CD1c-positive myeloid dendritic cell (primary cell): ENCODE data around the gene DAB2.
"Not testable (repeated sequence)": the region's sequence is repeated elsewhere in the genome, so short reads cannot be mapped to it uniquely, and the experiment has no call there.

ENCODE experiments used
- DNase-seq: peaks from one replicate; pipeline ENCODE4 v3.0.0-alpha.2; 2016; ENCODE audit errors: extremely low spot score

DAB2 gene

DNA sequence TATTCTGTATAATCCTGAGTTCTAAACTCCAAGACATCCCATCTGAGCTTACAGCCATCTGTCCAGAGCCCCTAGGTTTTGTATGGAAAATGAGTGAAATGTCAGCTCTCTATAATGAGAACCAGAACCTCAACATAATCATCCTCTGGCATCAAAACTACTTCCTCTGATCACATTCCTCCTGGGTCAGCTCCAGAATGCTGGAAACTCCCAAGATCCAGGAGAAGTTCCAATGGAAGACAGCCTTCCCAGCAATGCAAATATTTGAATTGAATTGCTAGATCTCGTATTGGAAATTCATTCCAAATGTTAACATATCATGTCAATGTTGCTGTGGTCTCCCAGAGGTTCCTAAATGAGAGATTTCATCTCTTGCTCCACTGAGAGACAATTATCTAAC is 84.3 kb downstream of the DAB2 start:
- no peak for DNase-seq

DNA sequence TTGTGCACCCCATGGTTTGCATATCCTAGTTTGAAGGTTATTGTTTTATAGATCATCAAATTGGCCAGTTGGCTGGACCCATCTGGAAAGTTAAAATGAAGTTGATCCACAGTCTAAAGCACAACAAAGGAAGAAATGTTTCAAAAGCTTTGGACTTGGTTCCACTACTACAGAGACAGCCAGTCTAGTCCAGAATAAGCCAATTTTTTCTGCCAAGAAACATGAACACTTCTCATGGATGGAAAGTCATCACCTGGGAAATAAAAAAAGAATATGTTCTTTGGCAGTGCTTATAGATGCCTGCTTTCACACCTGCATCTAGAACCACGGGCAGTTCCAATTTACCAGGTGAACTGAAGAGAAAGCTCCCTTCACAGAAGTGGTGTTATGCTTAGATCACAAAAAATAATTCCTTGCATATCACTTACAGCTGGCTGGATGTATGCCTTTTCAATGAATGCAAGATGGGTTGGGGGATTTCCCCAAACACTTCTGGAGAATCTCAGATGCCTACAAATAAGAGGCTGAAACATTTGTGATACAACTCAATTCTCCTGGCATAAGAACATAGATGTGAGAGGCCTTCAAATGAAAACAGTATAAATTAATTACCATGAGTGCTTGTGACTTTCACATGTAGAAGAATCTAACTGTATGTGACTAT is 87.4 kb downstream of the DAB2 start:
- no peak for DNase-seq

DNA sequence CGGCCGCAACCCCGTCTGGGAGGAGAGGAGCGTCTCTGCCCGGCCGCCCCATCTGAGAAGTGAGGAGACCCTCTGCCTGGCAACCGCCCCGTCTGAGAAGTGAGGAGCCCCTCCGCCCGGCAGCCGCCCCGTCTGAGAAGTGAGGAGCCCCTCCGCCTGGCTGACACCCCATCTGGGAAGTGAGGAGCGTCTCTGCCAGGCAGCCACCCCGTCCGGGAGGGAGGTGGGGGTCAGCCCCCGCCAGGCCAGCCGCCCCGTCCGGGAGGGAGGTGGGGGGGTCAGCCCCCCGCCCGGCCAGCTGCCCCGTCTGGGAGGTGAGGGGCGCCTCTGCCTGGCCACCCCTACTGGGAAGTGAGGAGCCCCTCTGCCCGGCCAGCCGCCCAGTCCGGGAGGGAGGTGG is 90.5 kb downstream of the DAB2 start:
- DNase-seq, result not testable (repeated sequence)

DNA sequence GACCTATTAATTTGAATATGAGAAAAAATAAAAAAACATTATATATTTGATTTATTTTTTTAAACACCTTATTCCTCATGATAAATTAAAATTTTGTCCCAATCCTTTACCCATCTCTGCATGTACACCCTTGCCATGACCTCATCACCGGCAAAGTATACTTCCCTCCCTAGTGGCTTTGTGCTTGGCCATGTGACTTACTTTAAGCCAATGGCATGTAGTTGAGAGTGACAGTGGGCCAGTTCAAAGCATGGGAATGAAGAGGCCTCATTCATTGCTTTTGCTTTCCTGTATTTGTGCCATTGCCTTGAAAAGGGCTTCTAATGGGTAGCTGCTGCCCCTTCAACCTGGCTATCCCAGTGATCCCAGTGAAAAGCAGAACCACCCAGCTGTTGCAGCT is 91.7 kb downstream of the DAB2 start:
- no peak for DNase-seq

DNA sequence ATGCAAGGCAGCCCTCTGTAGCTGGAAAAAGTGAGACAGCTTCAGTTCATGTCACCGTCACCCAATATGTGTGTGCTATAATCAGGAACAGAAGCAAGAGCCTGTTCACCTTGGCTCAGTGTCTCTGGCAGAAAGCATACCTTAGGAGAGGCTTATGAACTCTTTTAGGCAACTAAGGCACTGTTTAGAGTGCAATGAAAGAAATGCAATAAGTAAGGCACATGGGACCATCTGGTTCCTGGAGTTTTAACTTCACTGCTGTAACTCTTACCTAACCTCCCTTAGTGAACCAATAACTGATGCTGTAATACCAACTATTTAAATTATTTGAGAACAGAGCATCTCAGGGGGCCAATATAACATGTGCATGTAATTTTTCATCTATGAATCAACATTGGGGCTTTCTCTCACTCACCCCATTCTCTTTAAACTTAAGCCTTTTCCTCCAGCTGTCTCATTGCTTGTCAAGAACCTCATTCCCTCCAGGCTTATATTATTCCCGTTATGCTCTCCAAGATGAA is 92.9 kb downstream of the DAB2 start:
- DNase-seq, result no peak

DNA sequence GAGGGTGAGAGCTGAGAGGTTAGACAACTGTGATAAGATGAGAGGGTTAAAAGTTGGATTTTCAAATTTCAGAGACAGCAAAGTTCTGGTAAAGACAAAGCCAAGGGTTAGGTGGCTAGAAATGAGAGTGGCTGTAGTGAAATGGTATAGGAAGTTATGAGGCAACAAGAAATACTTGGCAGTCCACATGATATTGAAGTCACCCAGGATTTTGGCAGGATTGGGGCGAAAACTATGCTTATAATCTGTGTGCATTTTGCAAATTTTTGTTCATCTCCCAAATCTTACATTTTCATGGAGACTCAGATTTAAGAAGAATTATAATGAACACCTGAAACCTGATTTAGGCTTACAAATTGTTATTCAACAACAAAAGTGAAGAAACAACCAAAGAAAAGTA is 96.0 kb downstream of the DAB2 start:
- DNase-seq, result no peak

DNA sequence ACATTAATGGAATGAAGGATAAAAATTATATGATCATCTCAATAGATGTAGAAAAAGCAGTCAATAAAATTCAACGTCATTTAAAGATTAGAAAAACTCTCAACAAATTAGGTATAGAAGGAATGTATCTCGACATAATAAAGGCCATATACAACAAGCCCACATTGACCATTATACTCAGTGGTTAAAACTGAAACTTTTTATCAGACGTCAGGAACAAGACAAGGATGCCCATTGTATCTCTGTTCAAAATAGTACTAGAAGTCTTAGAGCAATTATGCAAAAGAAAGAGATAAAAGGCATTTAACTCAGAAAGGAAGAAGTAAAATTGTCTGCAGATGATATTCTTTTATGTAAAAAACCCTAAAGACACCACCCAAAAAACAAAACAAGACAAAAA is 101.2 kb downstream of the DAB2 start:
- no peak for DNase-seq
